ENCODE measurements around the gene CYP4F12. TPM values are rescaled to one million over a fixed set of nuclear protein-coding genes. Genes with fewer than 3 reads are reported as not detected.

The CYP4F12 gene
- total and polyA plus RNA-seq, 4 donors: 0.85 to 4.2 (median 3.1) TPM

GRCh38 chr19:15715642-15716041 lies 42.8 kb downstream of the CYP4F12 start:
- no peak for TF ChIP-seq CTCF (IDR thresholded peaks at IDR 0.05; ENCODE audit: control extremely low read depth, extremely low read depth)
- H3K4me1 ChIP-seq (ENCODE audit: control insufficient read depth in 5 of 5, insufficient read depth in 5 of 5, low read length in 5 of 5): no peaks in the 10 kb centered on the region
- no peak overlapping the region for H3K4me3 ChIP-seq
- WGBS, 2 donors: 89 to 94% methylated on average over 1 of the region's 1 CpG
- no peaks in the 10 kb centered on the region for H3K36me3 ChIP-seq (ENCODE audit: control insufficient read depth in 4 of 4, insufficient read depth in 4 of 4, low read length in 4 of 4)
- DNase-seq (no peak), ATAC-seq (ENCODE audit: insufficient read depth, low FRiP score) (no peak)
- no peaks in the 10 kb centered on the region for H3K27me3 ChIP-seq (ENCODE audit: control insufficient read depth in 3 of 3, insufficient read depth in 3 of 3, low read length in 2 of 3)
- no peak overlapping the region for H3K9ac ChIP-seq (ENCODE audit: insufficient read depth in 1 of 2, low read length in 2 of 2)
- peaks cover 0 to 6% (median 0%) of the 10 kb centered on the region in 4 donors for H3K9me3 ChIP-seq (ENCODE audit: control insufficient read depth in 4 of 4, insufficient read depth in 3 of 4, low read length in 3 of 4)
- no peak overlapping the region for H3K27ac ChIP-seq (ENCODE audit: low read depth in 1 of 2, low read length in 1 of 2)

- 19 to 25% methylated on average over 6 of the region's 6 CpGs for WGBS, 2 donors
- H3K4me1 ChIP-seq (ENCODE audit: control insufficient read depth in 5 of 5, insufficient read depth in 5 of 5, low read length in 5 of 5): peaks cover 0 to under 1% (median 0%) of the 10 kb centered on the region in 5 donors
- no peak for ATAC-seq (ENCODE audit: insufficient read depth, low FRiP score)
- no peak overlapping the region for H3K27ac ChIP-seq (ENCODE audit: low read depth in 1 of 2, low read length in 1 of 2)
- DNase-seq: no peak
- peaks cover 0 to 3% (median 0%) of the 10 kb centered on the region in 3 donors for H3K27me3 ChIP-seq (ENCODE audit: control insufficient read depth in 3 of 3, insufficient read depth in 3 of 3, low read length in 2 of 3)
- H3K9ac ChIP-seq (ENCODE audit: insufficient read depth in 1 of 2, low read length in 2 of 2): no peak overlapping the region
- TF ChIP-seq CTCF (IDR thresholded peaks at IDR 0.05; ENCODE audit: control extremely low read depth, extremely low read depth): no peak
- H3K4me3 ChIP-seq: no peak overlapping the region
- no peaks in the 10 kb centered on the region for H3K36me3 ChIP-seq (ENCODE audit: control insufficient read depth in 4 of 4, insufficient read depth in 4 of 4, low read length in 4 of 4)
- peaks cover 0 to 6% (median 0%) of the 10 kb centered on the region in 4 donors for H3K9me3 ChIP-seq (ENCODE audit: control insufficient read depth in 4 of 4, insufficient read depth in 3 of 4, low read length in 3 of 4)
These were observed 44.9 kb downstream of the CYP4F12 start for GRCh38 chr19:15717809-15718208.

GRCh38 chr19:15721268-15721667 lies 48.4 kb downstream of the CYP4F12 start:
- DNase-seq: no peak
- peaks cover 0 to 15% (median 0%) of the 10 kb centered on the region in 3 donors for H3K27me3 ChIP-seq (ENCODE audit: control insufficient read depth in 3 of 3, insufficient read depth in 3 of 3, low read length in 2 of 3)
- 65 to 76% methylated on average over 1 of the region's 1 CpG for WGBS, 2 donors
- H3K9me3 ChIP-seq (ENCODE audit: control insufficient read depth in 4 of 4, insufficient read depth in 3 of 4, low read length in 3 of 4): peaks cover 0 to 9% (median 0%) of the 10 kb centered on the region in 4 donors
- H3K4me3 ChIP-seq: no peak overlapping the region
- H3K9ac ChIP-seq (ENCODE audit: insufficient read depth in 1 of 2, low read length in 2 of 2): no peak overlapping the region
- no peak for ATAC-seq (ENCODE audit: insufficient read depth, low FRiP score)
- peaks cover 0 to 3% (median 0%) of the 10 kb centered on the region in 5 donors for H3K4me1 ChIP-seq (ENCODE audit: control insufficient read depth in 5 of 5, insufficient read depth in 5 of 5, low read length in 5 of 5)
- no peak for TF ChIP-seq CTCF (IDR thresholded peaks at IDR 0.05; ENCODE audit: control extremely low read depth, extremely low read depth)
- no peak overlapping the region for H3K27ac ChIP-seq (ENCODE audit: low read depth in 1 of 2, low read length in 1 of 2)
- H3K36me3 ChIP-seq (ENCODE audit: control insufficient read depth in 4 of 4, insufficient read depth in 4 of 4, low read length in 4 of 4): no peaks in the 10 kb centered on the region

- Histone ChIP-seq H3K4me1 (ENCODE audit: control insufficient read depth in 5 of 5, insufficient read depth in 5 of 5, low read length in 5 of 5) (peaks cover 0 to 3% (median 0%) of the 10 kb centered on the region in 5 donors), H3K9ac (ENCODE audit: insufficient read depth in 1 of 2, low read length in 2 of 2) (no peak overlapping the region), H3K27me3 (ENCODE audit: control insufficient read depth in 3 of 3, insufficient read depth in 3 of 3, low read length in 2 of 3) (peaks cover 0 to 16% (median 0%) of the 10 kb centered on the region in 3 donors), H3K27ac (ENCODE audit: low read depth in 1 of 2, low read length in 1 of 2) (no peak overlapping the region), H3K4me3 (no peak overlapping the region), H3K9me3 (ENCODE audit: control insufficient read depth in 4 of 4, insufficient read depth in 3 of 4, low read length in 3 of 4) (peaks cover 0 to 6% (median 0%) of the 10 kb centered on the region in 4 donors), H3K36me3 (ENCODE audit: control insufficient read depth in 4 of 4, insufficient read depth in 4 of 4, low read length in 4 of 4) (no peaks in the 10 kb centered on the region)
- DNase-seq (no peak), ATAC-seq (ENCODE audit: insufficient read depth, low FRiP score) (no peak)
- TF ChIP-seq CTCF (IDR thresholded peaks at IDR 0.05; ENCODE audit: control extremely low read depth, extremely low read depth): no peak
- 24 to 26% methylated on average over 25 of the region's 25 CpGs for WGBS, 2 donors
These were observed 50.1 kb downstream of the CYP4F12 start for GRCh38 chr19:15722956-15723355.

Data from lung (tissue), 12 donors.